Mammary epithelial cell (primary cell): ENCODE data around the gene RINL.

Experiments used
- CTCF ChIP-seq, 2 donors: IDR thresholded peaks in 1 of 2; conservative IDR thresholded peaks in 1 of 2; 2 replicates each; pipeline ENCODE4 v1.5.1; 2011 to 2012; ENCODE audit warnings: inconsistent platforms in 2 of 2, low read length in 2 of 2, mild to moderate bottlenecking in 2 of 2, control low read depth in 1 of 2, low read depth in 1 of 2; ENCODE audit not compliant: insufficient read depth in 1 of 2; ENCODE audit errors: extremely low read depth in 1 of 2
- EZH2 ChIP-seq: IDR thresholded peaks from 2 replicates; pipeline ENCODE4 v1.6.1; 2012; ENCODE audit warnings: low read length, inconsistent platforms, borderline replicate concordance

DNA sequence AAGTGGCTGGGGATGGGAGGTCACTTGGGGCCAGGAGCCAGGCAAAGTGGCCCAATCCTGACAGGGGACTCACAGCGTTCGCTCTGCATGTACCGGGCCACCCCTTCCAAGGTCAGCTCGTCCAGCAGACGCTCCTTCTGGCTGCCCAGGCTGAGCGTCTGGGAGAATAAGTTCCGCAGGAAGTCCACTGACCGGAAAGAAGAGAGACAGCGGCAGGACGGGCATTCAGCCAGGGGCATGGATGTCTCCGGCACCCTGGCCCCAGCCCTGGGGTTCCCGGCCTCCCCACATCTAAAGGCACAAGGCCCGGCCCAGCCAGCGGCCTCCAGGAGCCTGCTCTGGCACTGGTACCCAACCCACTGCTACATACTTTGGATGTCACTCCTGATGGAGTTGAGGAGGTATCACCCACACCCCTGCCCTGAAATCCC lies 15.3 kb upstream of the RINL start:
- TF ChIP-seq EZH2 (no peak), CTCF (conservative IDR thresholded peaks at IDR 0.05 in 1 of 2, IDR thresholded peaks at IDR 0.05 in 1 of 2; ENCODE audit: extremely low read depth in 1 of 2, insufficient read depth in 1 of 2, low read depth in 1 of 2, low read length in 2 of 2) (no peak)
